Ovary (tissue), 3 donors: Measurements from ENCODE around the gene KLF12.

Source experiments
- EP300 ChIP-seq: sonication (generic); formaldehyde crosslinking; IDR thresholded peaks from one replicate; pipeline ENCODE4 v1.6.1; 2017; ENCODE audit warnings: antibody characterized with exemption
- POLR2A ChIP-seq: fragments of 450-650 bp; IDR thresholded peaks from one replicate; pipeline ENCODE4 v1.6.1; 2017; ENCODE audit warnings: antibody characterized with exemption, mild to moderate bottlenecking, moderate library complexity
- TF ChIP-seq, protein P1 (sequence below), 3 donors: fragments of 450-650 bp in 2 of 3; fragments of 200-600 bp in 1 of 3; IDR thresholded peaks; one replicate each; pipeline versions ENCODE4 v1.5.1 to v1.8.0; 2016 to 2022; ENCODE audit warnings: antibody characterized with exemption in 3 of 3, mild to moderate bottlenecking in 1 of 3
- donor health status: DM: no; HTN: no; CAD: no.

DNA sequence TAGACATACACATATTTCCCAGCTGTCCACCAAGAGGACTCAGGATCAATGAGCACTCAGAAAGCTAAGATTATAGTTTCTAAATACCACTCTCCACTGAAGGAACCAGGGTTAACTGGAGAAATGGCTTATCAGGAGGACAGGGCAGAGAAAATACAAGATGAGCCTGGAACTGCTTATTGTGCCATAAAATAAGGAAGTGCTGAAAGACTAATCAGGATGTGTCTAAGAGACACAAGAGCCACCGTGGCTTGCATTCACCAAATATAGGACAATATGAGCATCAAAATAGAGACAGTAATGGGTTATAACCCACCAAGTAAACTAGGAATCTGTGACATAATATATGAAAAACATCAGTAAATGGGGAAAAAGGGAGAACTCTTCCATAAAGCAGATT lies 32.8 kb downstream of the KLF12 start:
- TF ChIP-seq, protein P1, sequence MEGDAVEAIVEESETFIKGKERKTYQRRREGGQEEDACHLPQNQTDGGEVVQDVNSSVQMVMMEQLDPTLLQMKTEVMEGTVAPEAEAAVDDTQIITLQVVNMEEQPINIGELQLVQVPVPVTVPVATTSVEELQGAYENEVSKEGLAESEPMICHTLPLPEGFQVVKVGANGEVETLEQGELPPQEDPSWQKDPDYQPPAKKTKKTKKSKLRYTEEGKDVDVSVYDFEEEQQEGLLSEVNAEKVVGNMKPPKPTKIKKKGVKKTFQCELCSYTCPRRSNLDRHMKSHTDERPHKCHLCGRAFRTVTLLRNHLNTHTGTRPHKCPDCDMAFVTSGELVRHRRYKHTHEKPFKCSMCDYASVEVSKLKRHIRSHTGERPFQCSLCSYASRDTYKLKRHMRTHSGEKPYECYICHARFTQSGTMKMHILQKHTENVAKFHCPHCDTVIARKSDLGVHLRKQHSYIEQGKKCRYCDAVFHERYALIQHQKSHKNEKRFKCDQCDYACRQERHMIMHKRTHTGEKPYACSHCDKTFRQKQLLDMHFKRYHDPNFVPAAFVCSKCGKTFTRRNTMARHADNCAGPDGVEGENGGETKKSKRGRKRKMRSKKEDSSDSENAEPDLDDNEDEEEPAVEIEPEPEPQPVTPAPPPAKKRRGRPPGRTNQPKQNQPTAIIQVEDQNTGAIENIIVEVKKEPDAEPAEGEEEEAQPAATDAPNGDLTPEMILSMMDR (IDR thresholded peaks at IDR 0.05), result no peak
- TF ChIP-seq POLR2A (no peak), EP300 (no peak)
